Activated naive CD4-positive, alpha-beta T cell (primary cell): ENCODE measurements around the gene DMAC2L.

ENCODE experiments used
- DNase-seq, 4 experiments: peaks; one replicate each; lab custom pipeline; 2025; lab: John Stamatoyannopoulos, UW

Gene DMAC2L

DNA sequence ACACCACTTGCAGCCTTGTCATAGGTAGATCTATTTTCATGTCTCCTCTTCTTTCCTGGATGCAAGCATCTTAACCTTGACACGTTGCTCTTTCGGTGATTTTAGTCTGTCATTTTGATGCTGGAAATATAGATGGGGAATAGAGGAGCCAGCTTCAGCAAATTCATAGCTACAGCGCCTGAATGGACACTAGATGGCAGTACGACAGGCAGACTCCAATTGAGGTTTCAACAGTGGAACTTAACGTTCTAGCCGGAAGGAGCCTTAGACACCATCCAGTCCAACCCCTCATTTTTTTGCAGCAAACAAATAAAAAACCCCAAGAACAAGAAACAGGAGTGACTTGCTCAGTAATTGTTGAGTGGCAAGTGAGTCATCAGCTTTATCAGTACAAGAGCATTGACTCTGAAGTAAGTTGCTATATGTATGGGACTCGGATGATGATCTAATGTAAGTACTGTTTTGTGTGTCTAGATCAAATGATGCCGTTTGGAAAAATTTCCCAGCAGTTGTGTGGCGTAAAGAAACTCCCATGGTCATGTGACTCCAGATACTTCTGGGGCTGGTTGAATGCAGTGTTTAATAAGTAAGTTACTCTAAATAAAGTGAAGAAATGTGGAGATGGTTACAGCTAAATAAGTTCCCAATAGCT lies 9.0 kb downstream of the DMAC2L start:
- DNase-seq: peak in 3 of 4 experiments; percentile 4 to 27 (median 27)

DNA sequence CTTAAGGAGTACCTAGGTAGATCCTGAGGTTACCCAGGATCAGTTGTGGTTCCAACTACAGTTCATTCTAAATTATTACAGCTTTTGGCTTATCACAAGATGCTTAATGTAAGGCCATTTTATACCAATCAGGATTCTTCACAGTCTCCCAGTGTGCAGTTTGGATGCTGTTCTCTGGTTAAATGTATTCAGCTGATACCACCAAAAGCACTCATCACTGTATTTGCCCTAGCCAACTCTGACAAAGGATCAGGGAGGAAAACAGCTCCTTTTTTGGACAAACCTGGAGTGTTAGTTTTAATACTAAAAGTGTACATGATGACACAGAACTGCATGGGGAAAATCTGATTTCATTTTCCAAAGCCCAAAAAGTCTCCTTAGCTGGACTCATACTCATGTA lies 19.5 kb downstream of the DMAC2L start:
- DNase-seq: no peak

DNA sequence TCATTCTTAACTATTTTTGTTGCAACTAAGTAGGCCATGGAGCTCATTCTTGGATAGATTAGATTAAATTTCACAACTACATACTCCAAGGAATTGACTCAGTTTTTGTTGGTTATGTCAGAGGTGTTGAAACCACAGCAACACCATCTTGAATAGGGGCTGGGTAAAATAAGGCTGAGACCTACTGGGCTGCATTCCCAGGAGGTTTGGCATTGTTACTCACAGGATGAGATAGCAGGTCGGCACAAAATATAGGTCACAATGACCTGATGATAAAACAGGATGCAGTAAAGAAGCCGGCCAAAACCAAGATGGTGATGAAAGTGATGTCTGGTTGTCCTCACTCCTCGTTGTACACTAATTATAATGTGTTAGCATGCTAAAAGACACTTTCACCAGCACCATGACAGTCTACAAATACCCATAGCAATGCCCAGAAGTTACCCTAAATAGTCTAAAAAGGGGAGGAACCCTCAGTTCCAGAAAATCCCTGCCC lies 20.9 kb downstream of the DMAC2L start:
- DNase-seq: no peak

DNA sequence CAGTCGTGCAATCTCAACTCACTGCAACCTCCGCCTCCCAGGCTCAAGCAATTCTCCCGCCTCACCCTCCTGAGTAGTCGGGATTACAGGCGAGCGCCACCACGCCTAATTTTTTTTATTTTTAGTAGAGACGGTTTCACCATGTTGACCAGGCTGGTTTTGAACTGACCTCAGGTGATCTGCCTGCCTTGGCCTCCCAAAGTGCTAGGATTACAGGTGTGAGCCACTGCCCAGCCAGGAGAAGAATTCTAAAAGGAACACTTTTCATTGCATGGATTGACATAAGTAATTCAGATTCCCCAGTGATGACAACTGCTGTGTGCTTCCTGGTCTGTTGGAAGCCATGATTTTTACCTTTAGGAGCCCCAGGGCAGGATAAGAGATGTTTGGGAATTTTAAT lies 22.1 kb downstream of the DMAC2L start:
- DNase-seq: no peak

DNA sequence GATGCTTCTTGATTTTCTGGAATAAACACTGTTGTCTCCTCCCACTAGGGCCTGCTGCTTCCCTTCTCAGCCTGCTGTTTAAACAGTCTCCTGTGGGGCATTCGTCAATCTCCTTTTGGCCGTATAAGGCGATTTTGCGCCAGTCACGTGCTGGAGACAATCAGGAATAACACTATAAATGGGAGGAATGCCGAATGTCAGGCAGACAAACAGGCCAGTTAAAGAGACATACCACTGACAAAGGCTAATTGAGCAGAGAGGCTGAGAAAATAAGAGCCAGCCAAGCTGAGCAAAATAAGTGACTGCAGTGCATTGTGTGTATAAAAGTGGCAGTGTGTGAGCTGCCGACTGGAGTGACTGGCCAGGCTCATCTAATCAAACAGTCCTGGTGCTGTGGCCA lies 23.3 kb downstream of the DMAC2L start:
- DNase-seq: no peak

DNA sequence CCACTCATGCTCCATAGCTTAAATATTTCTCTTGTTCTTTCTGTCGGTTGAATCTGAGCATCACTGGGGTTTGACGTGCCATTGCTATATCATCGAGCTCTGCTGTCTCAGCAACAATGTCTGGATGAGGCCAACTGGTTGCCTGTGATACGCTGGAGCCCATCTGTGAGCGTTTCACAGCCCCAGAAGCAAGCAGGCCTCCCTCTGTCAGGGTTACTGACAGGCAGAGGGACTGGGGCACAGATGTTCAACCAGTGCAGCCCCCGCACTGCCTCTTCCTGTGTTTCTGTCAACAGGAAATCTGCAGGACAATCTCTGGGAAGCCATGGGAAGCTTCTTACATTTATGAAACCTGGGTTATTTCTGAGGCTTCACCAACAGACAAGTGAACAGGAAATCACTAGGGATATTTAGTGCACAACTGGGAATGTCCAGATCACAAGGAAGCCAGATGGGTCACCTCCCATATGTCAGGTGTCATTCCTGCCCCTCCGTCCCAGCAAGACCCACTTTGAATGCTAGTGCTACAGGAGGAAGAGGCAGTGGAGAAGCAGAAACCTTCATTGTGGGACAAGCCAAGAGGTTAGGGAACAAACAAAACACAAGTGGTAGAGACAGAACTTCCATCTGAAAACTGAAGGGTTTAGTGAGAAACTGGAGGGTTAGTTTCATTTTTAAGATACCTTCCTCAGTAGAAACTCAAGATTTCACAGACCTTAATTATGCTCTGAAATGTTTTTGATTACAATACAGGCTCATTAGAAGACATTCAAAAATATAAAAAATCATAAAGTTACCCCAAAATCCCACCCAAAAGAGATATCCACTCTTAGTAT lies 24.1 kb downstream of the DMAC2L start:
- no peak for DNase-seq

DNA sequence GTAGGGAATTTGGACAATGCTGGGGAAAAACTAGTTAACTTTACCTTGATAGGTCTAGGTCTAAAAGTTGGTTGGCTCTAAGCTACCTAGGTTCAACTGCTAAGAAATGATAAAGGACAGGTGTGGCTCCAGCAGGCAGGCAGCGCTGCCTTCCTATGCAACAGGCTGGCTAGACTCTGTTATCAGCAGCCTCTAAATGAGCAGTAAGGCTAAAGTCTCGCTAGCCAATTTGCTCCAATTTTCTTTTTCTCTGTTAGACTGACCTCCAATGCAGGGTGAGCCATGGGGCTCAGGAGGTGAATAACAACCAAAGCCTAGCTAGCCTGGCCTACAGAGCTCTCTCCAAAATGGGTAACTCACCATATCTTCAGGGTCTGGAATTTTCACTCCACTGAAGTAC lies 26.5 kb downstream of the DMAC2L start:
- DNase-seq: no peak

DNA sequence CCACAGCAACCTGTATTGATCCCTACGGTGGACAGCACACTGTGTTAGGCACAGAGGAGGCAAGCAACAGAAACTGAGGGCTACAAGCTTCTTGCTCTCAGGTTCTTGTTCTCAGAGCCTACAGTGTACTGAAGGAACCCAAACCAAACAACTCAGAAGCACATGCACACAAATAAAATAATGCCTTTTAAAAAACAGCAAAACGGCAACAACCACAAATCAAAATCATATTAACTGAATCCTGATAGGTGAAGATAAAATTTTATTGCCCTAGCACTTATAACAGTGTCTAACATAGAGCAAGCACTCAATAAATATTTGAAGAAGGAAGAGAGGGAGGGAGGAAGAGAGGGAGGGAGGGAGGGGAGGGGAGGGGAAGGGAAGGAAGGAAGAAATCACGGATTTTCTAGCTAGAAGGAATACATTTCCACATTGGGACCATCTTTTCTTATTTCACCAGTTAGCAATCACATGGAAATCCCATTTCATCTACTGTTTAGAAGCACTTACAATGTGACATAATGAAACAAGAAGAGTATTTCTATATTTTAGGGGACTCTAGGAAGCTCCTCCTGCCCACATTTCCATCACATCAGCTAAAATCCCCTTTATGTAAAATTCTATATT lies 27.2 kb downstream of the DMAC2L start:
- no peak for DNase-seq

DNA sequence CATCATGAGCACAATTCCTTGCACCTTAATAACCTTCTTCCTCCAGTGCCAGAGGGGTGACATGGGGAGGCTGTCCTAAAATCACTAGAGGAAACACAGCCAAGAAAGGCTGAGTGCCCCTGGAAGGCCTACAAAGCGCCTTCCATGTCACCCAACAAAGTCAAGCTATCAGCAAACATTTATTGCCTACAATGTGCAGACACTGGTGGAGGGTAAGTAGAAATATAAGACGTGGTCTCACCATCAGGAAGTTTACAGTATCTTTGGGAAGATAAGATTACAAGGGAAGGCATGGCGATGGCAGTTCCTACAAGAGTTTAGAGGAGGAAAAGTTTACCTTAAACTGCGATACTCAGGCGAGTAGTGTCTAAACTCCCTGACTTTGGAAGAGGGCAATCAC lies 27.9 kb downstream of the DMAC2L start:
- DNase-seq: no peak

DNA sequence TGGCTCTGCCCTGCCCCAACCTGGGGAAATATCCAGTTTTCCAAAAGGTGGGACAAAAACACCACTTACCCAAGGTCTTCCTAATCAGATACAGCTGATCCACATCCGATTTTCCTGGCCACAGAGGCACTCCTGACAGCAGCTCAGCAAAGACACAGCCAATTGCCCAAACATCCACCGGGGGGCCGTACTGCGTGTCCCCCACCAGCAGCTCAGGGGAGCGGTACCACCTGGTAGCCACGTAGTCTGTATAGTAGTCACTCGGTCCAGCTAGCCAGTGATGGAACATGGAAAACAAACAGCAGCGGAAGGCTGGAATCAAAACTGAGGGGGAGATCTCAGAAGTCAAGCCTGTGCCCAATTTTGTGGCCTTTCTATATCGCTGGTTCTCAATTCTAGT lies 28.8 kb downstream of the DMAC2L start:
- no peak for DNase-seq

DNA sequence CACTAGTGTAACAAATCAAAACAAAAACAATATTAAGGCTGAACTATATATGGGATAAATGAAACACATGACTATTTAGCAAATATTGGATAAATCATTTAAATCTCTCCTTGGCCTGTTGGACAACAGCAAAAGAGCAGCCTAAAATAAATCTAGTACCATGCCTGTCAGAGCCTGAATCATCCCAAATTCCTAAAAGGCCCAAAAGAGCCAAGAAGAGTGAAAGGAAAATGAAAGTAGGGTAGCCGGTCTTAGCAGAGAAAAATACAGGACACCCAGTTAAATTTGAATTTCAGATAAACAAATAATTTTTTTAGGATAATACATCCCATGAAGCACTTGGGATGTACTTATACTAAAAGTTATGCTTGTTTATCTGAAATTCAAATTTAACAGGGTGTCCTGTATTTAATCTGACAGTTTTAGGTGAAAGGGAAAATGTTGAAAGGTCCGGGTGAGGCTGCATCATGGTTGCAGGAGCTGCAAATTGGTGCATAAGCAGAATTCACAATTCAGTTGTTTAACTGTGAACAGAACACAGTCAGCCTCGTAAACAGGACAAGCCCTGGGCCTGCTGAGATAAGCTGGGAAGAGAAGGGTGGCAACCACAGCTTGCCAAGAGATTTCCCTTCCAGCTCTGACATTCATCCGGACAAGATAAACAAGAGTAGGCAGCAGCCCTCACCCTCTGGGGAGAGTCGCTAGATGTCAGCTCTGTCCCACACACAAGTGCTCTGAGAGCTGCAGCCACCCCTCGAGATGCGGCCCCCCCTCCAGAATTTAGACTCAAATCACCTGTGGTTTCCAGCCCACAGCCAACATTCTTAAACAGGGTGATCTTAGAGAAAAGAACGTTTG lies 30.3 kb downstream of the DMAC2L start:
- peak in 2 of 4 experiments; percentile 13 to 32 for DNase-seq

DNA sequence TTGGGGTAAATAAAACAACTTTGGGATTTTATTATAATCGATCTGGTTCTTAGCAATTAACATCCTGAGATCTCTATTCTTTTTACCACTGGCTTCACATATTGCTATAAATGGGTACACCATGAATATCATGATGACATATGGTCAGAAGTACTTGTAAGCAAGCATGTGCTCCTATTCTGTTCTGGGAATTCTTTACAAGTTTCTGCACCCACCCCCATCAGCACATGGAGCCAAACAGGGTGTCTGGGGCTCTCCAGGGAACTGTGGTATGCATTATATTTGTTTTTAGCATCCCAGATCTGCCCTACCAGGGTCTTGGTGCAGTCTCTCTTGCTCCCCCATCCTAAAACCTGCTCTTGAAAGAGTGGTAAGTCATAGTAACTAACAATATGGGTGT lies 31.3 kb downstream of the DMAC2L start:
- no peak for DNase-seq

DNA sequence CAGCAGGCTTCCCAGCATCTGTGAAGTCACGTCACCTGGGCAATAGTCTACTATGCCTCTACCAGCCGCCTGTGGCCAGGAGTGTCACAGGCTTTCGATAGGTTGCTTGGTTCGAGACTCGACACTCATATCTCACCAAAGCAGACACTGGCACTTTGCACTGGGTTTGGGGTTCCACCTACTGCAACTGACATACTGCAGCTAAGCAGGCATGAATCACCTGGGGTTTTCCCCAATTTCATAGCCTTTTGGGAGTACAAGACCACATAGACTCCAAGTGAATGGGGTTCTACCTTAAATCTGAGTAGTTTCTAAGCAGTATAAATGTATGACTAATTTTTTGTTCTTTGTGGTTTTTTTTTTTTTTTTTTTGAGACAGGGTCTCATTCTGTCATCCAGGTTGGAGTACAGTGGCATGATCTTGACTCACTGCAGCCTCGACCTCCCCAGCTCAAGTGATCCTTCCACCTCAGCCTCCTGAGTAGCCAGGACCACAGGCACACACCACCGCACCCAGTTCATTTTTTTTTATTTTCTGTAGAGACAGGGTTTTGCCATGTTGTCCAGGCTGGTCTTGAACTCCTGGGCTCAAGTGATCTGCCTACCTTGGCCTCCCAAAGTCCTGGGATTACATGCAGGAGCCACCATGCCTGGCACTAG lies 32.1 kb downstream of the DMAC2L start:
- DNase-seq: peak in 1 of 4 experiments; percentile 30

DNA sequence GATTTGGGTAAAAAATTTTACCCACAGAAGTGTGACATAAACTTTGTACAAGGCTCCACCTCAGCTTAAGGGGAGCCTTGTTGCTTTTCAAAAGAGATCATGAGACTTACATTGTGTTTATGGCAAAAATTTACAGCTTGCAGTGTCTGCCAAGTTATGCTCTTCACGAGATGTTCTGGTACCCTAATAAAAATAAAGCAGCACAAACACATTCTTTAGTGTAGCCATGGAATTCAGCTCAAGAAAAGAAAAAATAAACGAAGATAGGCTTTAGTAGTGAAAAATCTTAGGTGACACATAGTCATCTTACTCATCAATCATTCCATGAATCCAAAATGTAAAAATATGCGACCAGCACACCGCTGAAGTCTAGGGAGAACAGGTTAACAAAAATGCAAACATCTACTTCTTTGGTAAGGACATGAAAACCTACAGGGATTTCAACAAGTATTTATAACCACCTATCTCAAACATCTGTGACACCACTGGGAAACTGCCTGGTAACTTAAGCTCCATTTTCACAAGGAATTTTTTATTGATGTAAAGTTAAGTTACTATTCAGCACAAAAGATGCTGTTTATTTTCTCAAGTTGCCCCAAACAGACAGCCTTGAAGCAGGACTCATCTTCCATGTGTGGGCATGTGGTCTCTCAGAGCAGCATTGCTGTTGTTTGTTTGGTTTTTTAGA lies 32.9 kb downstream of the DMAC2L start:
- DNase-seq: no peak

DNA sequence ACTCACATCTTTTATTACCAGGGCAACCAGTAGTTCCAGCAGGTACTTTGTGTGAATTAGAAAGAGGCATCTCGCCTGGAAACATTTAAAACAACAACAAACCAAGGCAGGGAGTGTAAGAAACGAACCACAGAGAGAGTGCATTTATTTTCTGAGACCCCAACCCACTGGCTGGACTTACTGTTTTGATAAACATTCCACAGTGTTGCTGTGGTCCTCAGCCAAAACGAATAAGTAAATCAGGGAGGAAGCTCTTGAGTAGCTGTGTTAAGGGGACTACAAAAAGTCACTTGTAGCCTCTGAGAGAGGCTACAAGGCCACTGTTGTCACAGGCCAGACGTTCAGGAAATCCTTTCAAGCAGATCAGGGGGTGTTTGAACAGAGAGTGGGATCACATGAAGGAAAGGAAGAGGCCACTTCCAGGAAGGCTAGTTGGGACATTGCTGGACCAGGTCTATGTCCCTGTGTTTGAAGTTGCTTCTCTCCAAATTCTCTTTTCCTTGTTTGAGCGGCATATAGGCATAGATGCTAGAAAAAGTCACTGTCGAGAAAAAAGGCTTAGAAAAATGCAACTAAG lies 33.8 kb downstream of the DMAC2L start:
- DNase-seq: no peak

DNA sequence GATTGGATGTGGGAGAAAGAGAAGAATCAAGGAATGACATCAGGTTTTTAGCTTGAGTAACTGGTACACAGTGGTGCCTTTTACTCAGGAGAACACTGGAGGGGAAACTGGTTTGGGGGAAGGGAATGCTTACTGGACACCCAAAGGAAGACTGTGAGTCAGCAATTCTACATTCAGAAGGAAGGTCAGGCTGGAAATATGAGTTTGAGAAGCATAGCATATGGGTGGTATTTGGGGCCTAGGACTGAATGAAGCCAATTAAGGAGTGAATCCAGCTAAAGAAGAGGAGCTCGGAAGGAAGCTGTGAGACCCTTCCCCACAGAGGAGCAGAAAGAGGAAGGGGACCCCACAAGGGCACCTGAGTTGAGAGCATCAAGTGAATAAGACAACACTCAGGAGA lies 35.4 kb downstream of the DMAC2L start:
- DNase-seq: no peak

DNA sequence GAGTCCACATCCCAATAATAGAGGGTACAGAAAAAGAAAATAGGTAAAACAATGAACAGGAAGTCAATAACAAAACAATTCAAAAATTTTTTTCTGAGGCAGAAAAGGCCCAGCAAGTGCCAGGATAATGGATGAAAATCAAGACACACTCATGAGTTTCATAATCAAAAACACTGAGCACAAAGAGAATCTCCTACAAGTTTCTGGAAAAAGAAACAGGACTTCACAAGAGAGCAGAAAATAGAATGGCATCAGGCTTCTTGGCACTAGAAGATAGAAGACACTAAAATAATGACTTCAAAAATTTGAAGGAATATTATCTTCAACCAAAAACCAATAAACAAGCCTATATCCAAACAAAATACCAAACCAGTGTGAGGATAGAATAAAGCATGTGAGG lies 36.8 kb downstream of the DMAC2L start:
- DNase-seq: no peak

DNA sequence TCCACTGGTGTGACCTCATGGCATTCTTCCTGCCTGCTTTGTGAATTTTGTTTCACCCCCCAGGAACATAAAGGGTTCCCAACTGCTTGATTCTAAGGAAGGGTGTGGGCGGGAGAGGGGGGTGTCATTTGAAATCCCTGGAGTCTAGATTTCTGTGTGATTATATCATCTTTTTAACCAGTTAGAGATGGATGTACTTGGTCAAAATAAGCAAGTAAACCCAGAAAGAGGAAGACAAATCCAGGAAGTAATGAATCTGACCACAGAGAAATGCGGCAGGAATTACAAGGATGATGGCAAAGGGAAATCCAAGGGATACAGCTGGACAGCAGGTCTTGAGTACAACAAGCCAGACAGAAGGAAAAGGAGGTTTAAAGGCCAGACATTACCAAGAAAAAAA lies 38.9 kb downstream of the DMAC2L start:
- no peak for DNase-seq

DNA sequence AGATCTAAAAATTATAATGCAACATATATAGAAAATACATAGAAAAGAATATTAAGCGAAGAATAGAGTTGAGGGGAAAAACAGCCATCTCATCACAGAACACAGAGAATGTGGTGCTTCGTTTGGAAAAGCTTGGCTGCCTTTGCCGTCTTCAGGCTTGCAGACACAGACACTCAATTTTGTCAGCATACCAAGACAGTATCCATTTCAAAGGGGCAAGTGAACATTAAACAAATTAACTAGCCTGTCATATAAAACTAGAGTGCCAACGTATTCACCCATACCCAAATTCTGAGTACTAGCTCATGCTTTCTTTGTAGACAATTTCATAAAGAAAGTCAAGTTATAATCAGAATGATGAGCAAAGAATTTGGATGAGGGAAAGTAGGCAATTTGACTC lies 40.5 kb downstream of the DMAC2L start:
- no peak for DNase-seq

DNA sequence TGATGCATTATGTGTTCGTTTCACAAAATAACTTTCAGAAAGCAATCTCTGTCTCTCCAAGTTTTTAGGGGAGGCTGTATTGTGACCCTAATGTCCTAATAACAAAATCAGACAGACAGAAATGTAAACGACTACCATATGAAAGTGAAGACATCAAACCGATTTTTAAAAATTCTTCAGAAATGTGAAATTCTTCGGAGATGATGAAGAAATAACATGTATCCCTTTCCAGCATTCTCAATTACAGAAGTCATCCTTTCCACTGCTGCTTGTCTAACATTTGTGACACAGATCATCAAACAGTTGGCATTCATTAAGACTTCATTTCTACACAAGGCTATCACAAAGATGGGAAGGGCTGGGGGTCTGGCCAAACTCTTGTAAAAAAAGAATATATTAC lies 41.0 kb downstream of the DMAC2L start:
- DNase-seq: no peak

DNA sequence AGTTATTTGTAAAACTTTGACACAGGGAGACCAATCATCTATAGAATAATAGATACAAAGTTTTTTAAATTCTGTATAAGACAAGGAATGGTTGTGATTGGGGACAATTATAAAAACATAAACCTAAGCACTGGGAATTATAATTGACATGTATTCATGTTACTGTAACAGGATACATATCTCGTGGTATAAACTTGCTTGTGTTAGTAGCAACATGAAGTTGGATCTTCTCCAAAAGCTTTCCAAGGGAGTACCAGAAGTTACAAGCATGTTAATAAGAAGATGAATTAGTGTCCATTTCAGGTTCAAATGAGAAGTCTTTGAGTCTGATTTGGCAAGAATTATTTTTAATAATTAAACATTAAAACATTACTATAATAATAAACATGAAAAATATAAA lies 42.4 kb downstream of the DMAC2L start:
- DNase-seq: no peak
